HG02870 (cell line): ENCODE measurements around the gene ADGRV1.
A peak's percentile ranks its signal among the peaks of the same experiment; 100 is the strongest.
"Not testable (repeated sequence)": the region's sequence is repeated elsewhere in the genome, so short reads cannot be mapped to it uniquely, and the experiment has no call there.

Experiments
- ATAC-seq: cut with Tn5 transposase; IDR thresholded peaks from one replicate; pipeline ENCODE4 v1.9.1; 2021; ENCODE audit warnings: mild to moderate bottlenecking, moderate library complexity; ENCODE audit not compliant: unreplicated experiment

Gene ADGRV1

DNA sequence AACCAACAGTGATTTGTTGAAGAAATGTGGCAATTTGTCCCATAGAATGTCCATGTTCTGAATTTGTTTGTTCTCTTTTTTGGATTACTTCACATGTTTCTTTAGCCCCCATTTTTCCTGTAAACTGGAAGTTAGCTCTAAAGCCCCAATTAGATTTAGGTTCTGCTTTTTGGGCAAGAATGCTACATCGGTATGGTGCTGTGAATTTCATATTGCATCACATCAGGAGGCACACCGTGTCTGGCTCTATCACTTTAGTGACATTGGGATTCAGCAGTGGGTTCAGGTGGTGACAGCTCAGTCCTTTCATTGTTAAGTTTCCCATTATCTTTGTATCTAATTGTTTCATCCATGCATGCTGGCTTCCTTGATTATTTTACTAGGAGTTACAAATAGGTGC is 27.9 kb downstream of the ADGRV1 start:
- no peak for ATAC-seq

DNA sequence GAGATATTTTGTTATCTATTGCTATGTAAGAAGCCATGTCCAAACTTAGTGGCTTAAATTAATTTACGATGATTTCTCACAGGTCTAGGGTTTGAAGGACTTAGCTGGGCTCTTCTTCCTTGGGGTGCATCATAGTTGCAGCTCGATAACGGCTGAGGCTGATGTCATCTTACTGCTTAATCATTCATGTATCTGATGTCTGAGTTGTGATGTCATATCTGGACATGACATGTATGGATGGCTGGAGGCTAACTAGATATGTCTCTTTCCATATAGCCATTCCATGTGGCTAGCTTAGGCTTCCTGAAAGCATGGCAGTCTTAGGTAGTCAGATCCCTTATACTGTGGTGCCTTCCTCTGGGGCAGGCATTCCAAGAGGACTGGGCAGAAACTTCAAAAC is 31.6 kb downstream of the ADGRV1 start:
- no peak for ATAC-seq

DNA sequence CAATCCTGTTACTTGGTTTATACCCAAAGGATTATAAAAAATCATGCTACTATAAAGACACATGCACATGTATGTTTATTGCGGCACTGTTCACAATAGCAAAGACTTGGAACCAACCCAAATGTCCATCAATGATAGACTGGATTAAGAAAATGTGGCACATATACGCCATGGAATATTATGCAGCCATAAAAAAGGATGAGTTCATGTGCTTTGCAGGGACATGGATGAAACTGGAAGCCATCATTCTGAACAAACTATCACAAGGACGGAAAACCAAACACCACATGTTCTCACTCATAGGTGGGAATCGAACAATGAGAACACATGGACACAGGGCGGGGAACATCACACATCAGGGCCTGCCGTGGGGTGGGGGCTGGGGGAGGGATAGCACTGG is 34.5 kb downstream of the ADGRV1 start:
- not testable (repeated sequence) for ATAC-seq

DNA sequence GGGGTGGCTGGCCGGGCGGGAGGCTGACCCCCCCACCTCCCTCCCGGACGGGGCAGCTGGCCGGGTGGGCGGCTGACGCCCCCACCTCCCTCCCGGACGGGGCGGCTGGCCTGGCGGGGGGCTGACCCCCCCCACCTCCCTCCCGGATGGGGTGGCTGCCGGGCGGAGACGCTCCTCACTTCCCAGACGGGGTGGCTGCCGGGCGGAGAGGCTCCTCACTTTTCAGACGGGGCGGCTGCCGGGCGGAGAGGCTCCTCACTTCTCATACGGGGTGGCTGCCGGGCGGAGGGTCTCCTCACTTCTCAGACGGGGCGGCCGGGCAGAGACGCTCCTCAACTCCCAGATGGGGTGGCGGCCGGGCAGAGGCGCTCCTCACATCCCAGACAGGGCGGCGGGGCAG is 37.2 kb downstream of the ADGRV1 start:
- not testable (repeated sequence) for ATAC-seq

DNA sequence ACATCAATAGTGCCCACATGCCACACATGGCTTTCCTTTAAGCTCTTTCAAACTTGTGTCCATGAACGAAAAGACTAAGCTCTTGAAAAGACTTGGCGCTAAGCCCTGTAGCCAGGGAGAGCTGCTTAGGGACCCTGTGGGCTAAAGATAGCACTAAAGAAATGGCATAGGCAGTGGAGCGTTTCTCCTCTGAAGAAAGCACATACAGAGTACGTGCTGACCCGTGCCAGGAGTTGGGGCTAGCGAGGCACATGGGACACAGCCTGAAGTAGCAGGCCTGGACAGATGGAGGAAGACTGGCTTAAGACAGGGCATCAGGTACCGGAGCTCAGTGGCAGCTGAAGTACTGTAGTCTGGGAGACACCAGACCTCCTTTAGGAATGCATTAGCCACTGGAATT is 39.7 kb downstream of the ADGRV1 start:
- ATAC-seq: no peak

DNA sequence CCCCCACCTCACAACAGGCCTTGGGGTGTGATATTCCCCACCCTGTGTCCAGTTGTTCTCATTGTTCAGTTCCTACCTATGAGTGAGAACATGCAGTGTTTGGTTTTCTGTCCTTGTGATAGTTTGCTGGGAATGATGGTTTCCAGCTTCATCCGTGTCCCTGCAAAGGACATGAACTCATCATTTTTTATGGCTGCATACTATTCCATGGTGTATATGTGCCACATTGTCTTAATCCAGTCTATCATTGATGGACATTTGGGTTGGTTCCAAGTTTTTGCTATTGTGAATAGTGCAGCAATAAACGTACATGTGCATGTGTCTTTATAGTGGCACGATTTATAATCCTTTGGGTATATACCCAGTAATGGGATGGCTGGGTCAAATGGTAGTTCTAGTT is 41.7 kb downstream of the ADGRV1 start:
- not testable (repeated sequence) for ATAC-seq

DNA sequence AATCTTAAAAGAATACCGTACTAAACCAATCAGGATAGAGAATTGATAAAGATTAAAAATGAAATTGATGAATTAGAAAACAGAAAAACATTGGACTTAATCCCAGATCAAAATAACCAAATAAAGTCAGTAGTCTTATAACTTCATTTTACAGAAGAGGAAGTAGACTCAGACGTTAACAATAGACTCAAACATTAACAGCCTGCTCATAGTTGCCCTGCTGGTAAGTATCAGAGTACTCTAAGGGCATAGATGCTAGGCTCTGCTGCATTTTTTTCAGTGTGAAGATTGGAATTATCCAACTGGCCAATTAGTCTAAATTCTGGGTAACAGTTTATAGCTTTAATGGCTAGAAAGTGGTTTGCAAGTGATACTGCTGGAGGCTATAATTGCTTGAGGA is 42.9 kb downstream of the ADGRV1 start:
- ATAC-seq: no peak

DNA sequence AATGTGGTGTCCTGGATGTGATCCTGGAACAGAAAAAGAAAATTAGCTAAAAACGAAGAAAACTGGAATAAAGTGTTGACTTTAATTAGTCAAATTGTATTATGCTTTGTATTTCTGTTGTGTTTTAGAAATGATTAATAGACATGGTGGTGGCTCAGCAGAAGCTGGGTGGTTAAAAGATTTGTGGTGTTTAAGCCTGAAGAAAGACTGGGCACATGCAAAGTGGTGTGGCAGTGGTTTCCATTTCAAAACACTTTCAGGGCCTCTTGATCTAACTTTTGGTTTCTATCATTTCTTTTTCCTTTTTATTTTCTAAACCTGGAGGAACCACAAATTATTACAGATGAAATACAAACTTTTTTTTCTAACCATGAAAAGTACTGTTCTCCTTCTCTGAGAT is 44.1 kb downstream of the ADGRV1 start:
- no peak for ATAC-seq

DNA sequence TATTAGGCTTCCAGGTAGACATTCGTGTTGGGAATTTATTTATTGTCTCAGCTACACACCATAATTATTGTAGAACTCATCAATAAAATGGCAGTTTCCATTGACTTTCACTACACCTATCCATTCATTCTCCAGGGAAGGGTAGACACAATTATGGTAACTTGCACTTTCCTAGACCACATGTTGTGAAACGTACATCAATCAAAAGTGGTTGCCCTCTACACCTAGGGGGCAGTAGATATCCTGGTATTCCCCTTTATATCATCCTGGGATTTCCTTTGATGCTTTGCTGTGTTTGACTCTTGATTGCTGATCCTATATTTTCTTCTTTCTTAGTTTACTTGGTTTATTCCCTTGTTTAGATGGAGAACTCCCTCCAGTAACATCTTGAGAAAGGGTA is 47.9 kb downstream of the ADGRV1 start:
- ATAC-seq: no peak

DNA sequence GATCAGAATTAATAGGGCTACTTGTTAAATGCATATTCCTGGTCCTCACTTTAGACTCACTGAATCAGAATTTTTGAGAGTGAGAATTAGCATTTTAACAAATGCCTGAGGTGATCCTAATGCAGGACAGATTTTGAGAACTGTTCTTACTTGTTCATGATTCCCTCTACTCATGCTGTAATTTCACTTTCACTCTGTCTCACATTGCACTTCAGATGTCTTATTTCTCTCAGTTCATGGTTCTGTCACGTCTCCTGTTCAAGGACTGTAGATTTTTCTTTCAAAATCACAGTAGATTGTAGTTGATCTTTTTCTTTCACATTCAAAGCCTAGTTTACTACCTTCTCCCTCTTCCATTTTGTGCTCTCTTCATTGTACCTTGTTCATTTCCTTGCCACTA is 54.3 kb downstream of the ADGRV1 start:
- peak; percentile 99 for ATAC-seq

DNA sequence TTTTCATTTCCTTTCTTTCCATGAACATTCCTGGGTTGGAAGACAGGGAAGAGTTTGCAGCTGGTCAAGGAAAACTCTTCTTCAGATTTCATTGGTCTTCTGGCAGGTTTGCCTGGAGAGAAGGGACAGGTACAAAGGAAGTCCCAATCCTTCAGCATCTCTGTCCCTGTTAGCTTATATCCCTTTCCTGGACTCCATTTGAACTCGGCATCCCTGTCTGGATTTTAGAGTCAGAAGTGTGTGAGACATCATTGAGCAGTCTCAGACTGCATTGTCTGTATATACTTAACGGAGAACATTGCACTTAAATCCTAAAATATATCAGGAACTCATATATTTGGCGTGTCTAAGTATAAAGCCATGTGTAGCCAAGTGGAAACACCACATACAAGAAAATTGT is 54.9 kb downstream of the ADGRV1 start:
- ATAC-seq: no peak

DNA sequence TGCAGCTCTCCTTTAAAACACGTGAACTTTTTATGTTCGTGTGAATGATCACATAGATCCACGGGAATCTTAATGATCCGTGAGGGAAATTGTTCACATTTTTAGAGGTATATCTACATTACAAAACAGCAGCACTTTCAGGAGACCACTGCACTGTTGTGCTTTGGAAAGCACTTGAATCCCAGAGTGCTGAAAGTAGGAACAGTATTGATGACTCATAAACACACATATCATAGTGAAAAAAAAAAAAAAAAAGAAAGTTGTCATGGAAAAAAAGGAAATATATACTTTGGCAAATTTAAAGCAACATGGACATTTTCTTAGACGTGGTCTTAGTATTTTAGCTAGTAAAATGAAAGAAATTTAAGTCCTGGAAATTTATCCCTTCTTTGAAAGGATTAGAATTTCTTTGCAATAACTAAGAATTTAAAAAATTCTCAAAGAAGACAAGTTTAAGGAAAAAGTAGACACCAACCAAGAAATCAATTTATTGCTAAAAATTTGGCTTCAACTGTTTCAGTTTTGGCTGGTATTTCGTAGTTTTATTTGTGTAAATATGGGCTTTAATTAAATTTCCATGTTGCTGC is 55.4 kb downstream of the ADGRV1 start:
- no peak for ATAC-seq

DNA sequence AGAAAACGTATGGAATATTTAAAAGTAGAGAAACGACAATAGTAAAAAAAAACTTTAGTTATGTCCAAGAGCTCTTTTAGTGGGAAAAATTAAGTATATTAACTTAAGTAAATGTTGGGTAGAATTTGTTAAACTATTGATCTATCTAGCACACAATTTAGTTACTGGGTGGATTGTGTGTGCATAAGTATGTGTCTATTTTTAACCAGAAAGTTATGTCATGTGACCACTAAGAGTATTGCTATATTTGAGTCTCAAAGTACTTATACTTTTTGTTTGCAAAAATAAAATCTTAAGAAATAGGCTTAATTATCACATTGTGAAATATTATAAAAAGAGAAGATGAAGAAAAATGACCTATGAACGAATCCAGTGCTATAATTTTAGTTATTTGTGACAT is 56.8 kb downstream of the ADGRV1 start:
- no peak for ATAC-seq

DNA sequence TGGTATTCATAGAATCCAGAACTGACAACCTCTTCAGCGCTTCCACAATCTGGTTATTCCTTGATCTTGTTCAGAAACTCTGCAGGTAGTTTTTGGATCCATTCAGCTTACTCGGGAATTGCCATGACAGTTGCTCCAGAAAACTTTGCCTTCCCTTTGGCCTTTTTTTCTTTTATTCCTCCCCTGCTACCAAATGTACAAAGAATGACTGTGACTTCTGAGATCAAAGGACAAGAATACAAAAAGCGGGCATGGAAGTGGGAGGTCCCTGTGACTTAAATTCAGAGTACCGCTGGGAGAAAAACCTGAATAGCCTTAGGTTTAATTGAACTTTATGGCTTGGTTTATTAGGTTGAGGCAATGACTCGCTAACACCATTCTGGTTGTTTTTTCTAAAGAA is 59.5 kb downstream of the ADGRV1 start:
- ATAC-seq: no peak

DNA sequence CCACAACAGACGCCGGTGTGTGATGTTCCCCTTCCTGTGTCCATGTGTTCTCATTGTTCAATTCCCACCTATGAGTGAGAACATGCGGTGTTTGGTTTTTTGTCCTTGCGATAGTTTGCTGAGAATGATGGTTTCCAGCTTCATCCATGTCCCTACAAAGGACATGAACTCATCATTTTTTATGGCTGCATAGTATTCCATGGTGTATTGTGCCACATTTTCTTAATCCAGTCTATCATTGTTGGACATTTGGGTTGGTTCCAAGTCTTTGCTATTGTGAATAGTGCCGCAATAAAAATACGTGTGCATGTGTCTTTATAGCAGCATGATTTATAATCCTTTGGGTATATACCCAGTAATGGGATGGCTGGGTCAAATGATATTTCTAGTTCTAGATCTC is 61.2 kb downstream of the ADGRV1 start:
- not testable (repeated sequence) for ATAC-seq

DNA sequence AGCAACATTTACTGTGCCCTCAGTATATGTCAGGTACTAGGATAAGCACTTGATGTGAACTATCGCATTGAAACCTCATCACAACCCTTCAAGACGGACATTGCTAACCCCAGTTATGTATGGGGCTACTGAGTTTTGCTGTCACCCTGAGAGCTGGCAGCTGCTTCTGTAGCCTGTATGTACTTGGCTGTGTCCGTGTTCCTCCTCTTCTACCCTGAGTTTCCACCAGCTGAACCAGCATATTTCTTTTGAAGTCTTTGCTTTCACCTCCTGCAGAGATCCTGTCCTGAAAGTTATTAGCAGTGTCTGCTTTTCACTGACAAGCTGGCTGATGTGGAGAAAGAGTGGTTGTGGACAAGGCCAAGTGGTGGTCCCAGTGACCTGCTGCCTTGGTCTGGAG is 63.3 kb downstream of the ADGRV1 start:
- no peak for ATAC-seq

DNA sequence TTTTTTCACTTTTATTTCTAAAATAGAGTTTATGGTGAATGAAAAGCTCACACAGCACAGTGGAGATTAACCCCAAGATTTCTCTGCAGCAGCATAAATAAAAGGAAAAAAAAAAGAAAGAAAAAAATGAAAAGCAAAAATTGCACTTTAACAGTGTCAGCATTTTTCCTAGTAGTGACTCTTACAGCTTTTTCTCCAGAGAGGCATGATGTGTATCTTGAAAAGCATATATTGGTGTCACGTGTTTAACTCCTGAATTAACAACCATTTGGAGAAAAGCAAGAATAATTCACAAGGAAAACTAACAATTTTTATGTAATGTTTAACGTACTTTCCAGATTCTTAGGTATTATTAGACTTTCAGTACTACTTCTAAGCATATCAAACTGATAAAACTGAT is 67.9 kb downstream of the ADGRV1 start:
- ATAC-seq: no peak

DNA sequence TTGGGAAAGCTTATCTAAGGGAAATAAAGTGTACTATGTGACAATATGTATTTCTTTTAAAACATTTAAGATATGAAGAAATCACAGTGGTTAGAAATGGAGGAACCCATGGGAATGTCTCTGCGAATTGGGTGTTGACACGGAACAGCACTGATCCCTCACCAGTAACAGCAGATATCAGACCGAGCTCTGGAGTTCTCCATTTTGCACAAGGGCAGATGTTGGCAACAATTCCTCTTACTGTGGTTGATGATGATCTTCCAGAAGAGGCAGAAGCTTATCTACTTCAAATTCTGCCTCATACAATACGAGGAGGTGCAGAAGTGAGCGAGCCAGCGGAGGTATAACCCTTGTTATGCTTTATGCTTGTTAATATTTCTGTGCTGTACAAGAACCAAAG is 69.9 kb downstream of the ADGRV1 start:
- no peak for ATAC-seq

DNA sequence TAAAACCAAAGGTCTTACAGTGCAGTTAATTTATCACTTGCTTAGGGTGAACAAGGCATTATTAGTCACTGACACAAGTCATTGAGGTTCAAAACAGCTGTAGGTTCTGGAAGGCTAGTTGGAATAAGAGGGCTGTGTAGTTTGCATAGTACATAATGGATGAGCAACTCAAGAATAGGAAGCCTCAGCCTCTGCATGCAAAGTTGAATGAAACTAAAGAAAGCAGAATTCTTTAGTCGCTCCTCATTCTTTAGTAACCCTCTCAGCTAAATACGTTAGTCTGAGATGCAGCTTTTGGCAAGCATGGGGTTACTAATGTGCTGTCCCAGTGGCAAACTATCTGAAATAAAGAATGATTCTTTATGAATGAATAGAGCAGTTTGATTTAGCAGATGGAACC is 74.2 kb downstream of the ADGRV1 start:
- ATAC-seq: no peak

DNA sequence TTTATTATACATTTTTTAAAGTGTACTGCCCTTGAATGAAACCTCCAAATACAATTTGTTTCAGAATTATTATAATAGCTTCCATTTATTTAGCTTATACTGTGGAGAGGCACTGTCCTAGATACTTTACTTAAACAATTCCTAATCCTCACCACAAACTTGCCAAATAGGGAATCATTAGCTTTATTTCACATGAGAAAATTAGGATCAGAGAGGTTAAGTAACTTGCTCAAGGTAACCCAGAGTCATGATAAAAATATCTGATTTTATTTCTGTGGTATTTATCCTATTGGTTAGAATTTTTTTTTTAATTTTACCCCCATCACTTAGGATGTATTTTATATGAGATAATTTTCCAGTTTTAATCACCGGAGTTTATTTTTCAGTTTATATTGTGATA is 78.4 kb downstream of the ADGRV1 start:
- ATAC-seq: no peak

DNA sequence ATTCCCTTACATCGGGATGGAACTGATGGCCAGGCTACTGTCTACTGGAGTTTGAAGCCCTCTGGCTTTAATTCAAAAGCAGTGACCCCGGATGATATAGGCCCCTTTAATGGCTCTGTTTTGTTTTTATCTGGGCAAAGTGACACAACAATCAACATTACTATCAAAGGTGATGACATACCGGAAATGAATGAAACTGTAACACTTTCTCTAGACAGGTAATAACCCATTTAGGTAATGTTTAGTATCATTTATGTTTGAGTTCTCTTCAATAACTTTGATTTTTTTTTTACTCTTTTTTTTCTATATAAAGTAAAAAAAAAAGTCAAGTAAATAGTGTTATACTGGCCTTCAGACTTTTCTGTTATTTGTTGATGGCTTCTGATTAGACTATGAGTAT is 79.1 kb downstream of the ADGRV1 start:
- ATAC-seq: no peak

DNA sequence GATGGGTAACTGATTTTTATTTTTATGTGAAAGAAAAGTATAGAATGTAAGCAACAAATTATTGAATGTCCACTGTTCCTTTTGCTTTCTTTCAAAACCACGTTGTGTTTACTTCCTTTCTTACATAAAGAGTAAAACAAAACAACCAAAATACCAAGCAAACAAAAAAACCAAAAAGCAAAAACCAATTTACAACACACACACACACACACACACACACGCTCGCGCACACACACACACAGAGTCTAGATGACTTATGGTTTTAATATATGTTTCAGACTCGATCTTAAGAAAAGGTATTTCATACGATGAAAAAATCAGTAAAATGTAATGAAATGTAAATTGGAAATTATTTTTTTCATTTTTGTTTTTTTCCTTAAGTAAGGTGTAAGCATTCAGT is 80.3 kb downstream of the ADGRV1 start:
- ATAC-seq: no peak

DNA sequence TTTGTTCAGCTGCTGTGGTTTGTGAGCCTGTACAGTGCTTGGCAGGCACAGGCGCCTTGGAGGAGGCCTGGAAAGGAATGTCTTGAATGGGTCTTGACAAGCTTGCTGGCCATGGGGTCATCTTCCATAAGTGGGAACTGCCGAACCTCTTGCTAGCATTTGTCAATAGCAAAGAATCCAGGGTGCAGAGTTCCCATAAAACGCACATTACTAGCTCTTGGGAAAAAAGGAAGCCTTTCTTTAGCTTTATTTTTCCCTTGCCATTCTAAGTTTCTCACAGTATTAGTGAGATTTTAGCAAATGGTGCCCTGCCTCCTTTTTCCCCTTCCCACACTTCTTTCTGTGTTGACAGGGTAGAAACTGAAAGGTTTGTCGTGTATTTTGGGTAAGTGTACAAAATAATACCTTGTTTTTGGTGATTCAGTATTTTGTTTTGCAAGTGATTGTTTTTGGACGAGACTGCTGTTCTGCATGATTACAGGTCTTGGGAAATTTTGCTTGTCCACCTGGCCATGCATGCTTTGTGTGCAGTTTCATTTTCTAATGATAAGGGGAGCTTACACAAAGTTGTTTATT is 82.0 kb downstream of the ADGRV1 start:
- ATAC-seq: peak; percentile 62
